SK-N-SH treated with all-trans-retinoic acid at 6 μM for 48 hours (cell line): Measurements from ENCODE around the gene ATP2A2.

ENCODE experiments used
- ATAC-seq: fragments of 200-7000 bp; cut with Tn5 transposase; 3 replicates; pipeline ENCODE4 v1.9.1; 2020; ENCODE audit warnings: mild to moderate bottlenecking, moderate library complexity
- ARNTL ChIP-seq: fragments of 450-650 bp; formaldehyde crosslinking; IDR thresholded peaks from 2 replicates; pipeline ENCODE4 v1.5.0; 2020; ENCODE audit warnings: low read depth, mild to moderate bottlenecking, moderate library complexity, borderline replicate concordance
- BACH2 ChIP-seq: fragments of 250-450 bp; sonication (Bioruptor Pico); IDR thresholded peaks from 2 replicates; pipeline ENCODE4 v1.9.0; 2021; ENCODE audit warnings: mild to moderate bottlenecking, borderline replicate concordance
- CREB5 ChIP-seq: fragments of 250-450 bp; sonication (Bioruptor Pico); IDR thresholded peaks from 2 replicates; pipeline ENCODE4 v1.5.1; 2020; ENCODE audit warnings: low read depth, mild to moderate bottlenecking, moderate library complexity
- CSDC2 ChIP-seq: fragments of 250-450 bp; sonication (Bioruptor Pico); IDR thresholded peaks from 2 replicates; pipeline ENCODE4 v1.5.0; 2020; ENCODE audit warnings: mild to moderate bottlenecking, moderate library complexity
- CSRNP3 ChIP-seq: fragments of 250-450 bp; sonication (Bioruptor Pico); IDR thresholded peaks from 2 replicates; pipeline ENCODE4 v1.5.1; 2021; ENCODE audit warnings: mild to moderate bottlenecking, moderate library complexity
- ESRRG ChIP-seq: fragments of 250-450 bp; sonication (Bioruptor Pico); IDR thresholded peaks from 2 replicates; pipeline ENCODE4 v1.6.1; 2021; ENCODE audit warnings: mild to moderate bottlenecking
- GLIS3 ChIP-seq: fragments of 250-450 bp; sonication (Bioruptor Pico); IDR thresholded peaks from 2 replicates; pipeline ENCODE4 v1.5.0; 2020; ENCODE audit warnings: mild to moderate bottlenecking, moderate library complexity
- ISL1 ChIP-seq: fragments of 250-450 bp; sonication (Bioruptor Pico); IDR thresholded peaks from 2 replicates; pipeline ENCODE4 v2.1.2; 2022; ENCODE audit warnings: mild to moderate bottlenecking, moderate library complexity
- OSR1 ChIP-seq: fragments of 250-450 bp; sonication (Bioruptor Pico); IDR thresholded peaks from 2 replicates; pipeline ENCODE4 v1.8.0; 2022; ENCODE audit warnings: moderate library complexity, mild to moderate bottlenecking, inconsistent platforms
- PATZ1 ChIP-seq: fragments of 250-450 bp; sonication (Bioruptor Pico); IDR thresholded peaks from 2 replicates; pipeline ENCODE4 v1.8.0; 2020; ENCODE audit warnings: mild to moderate bottlenecking, moderate library complexity, borderline replicate concordance
- PPARA ChIP-seq: fragments of 250-450 bp; sonication (Bioruptor Pico); IDR thresholded peaks from 2 replicates; pipeline ENCODE4 v1.5.0; 2020; ENCODE audit warnings: mild to moderate bottlenecking, borderline replicate concordance
- RARB ChIP-seq: fragments of 250-450 bp; sonication (Bioruptor Pico); IDR thresholded peaks from 2 replicates; pipeline ENCODE4 v1.8.0; 2021; ENCODE audit warnings: mild to moderate bottlenecking, moderate library complexity
- TCF4 ChIP-seq: fragments of 250-450 bp; sonication (Bioruptor Pico); IDR thresholded peaks from 2 replicates; pipeline ENCODE4 v1.8.0; 2021; ENCODE audit warnings: mild to moderate bottlenecking, moderate library complexity, borderline replicate concordance
- TOX ChIP-seq: fragments of 250-450 bp; sonication (Bioruptor Pico); IDR thresholded peaks from 2 replicates; pipeline ENCODE4 v1.8.0; 2021; ENCODE audit warnings: mild to moderate bottlenecking, moderate library complexity, borderline replicate concordance
- ZC3H10 ChIP-seq: fragments of 250-450 bp; sonication (Bioruptor Pico); IDR thresholded peaks from 2 replicates; pipeline ENCODE4 v1.5.1; 2021; ENCODE audit warnings: mild to moderate bottlenecking, moderate library complexity
- ZFP30 ChIP-seq: fragments of 450-650 bp; formaldehyde crosslinking; IDR thresholded peaks from 2 replicates; pipeline ENCODE4 v1.5.0; 2022; ENCODE audit warnings: mild to moderate bottlenecking, moderate library complexity
- ZNF565 ChIP-seq: fragments of 450-650 bp; formaldehyde crosslinking; conservative IDR thresholded peaks from 2 replicates; pipeline ENCODE4 v1.5.0; 2020; ENCODE audit warnings: low read depth, mild to moderate bottlenecking, moderate library complexity
- ZNF70 ChIP-seq: fragments of 450-650 bp; formaldehyde crosslinking; IDR thresholded peaks from 2 replicates; pipeline ENCODE4 v1.5.0; 2020; ENCODE audit warnings: mild to moderate bottlenecking, moderate library complexity
- ZNF8 ChIP-seq: fragments of 450-650 bp; formaldehyde crosslinking; IDR thresholded peaks from 2 replicates; pipeline ENCODE4 v1.5.0; 2020; ENCODE audit warnings: mild to moderate bottlenecking, moderate library complexity
- TF ChIP-seq, protein P1 (sequence below): fragments of 250-450 bp; sonication (Bioruptor Pico); IDR thresholded peaks from 2 replicates; pipeline ENCODE4 v1.8.0; 2021; ENCODE audit warnings: low read depth, mild to moderate bottlenecking, moderate library complexity, borderline replicate concordance
- TF ChIP-seq, protein P2 (sequence below): fragments of 250-450 bp; sonication (Bioruptor Pico); IDR thresholded peaks from 2 replicates; pipeline ENCODE4 v1.5.0; 2020; ENCODE audit warnings: mild to moderate bottlenecking, moderate library complexity

ATP2A2 gene

DNA sequence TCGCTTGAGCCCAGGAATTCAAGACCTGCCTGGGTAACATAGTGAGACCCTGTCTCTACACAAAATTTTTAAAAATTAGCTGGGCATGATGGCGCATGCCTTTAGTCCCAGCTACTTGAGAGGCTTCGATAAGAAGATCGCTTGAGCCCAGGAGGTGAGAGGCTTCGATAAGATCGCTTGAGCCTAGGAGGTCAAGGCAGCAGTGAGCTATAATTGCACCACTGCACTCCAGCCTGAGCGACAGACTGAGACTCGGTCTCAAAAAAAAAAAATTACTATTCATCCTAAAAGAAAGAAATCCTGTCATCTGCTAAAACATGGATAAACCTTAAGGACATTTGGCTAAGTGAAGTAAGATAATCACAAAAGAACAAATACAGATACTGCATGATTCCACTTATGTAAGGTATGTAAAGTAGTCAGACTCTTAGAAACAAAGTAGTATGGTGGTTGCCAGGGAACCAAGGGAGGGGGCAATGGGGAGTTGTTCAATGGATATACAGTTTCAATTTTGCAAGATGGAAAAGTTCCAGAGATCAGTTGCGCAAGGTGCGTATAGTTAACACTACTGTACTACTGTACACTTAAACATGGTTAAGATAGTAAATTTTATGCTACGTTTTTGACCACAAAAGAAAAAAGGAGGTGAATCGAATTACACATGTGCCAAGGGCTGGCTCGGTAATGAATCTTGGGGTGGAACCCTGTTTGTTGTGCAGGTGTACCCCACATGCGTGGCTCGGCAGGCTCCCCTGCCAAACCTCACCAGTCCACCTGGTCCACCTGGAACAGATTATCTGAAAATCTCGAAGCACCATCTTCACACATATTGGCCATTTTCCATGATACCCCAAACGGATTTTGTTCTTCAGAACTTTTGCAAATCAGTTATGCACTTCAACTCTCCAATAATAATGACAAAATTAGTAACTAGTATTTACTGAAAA lies 18.3 kb upstream of the ATP2A2 start:
- no peak for ATAC-seq

DNA sequence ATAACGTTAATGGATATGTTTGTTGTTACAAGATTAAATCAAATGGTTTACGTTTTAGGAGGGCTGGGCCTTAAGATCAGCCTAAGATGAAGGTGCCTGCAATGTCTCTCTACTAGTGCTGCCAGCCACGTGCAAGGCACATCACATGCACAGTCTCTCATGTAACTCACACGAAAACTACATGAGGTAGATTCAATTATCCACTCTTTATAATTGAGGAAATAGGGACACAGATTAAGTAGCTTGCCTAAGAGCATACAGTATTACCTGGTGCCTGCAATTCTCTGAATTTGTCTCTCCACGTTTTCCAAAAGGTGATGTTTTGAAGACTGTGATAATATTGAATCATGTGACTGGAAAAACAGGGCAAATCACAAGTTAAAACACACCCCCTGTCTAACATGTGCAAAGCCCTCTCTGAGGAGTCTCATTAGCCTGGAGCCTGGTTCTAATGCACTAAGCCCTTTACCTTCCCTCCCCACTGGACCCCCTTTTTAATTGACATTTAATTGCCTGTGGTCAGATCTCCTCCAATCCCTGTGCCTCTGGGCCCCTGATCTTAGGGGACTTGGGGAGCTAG lies 14.6 kb upstream of the ATP2A2 start:
- TF ChIP-seq CSRNP3 (no peak), ZFP30 (CRISPR knock-in tag) (no peak), PPARA (no peak), ZNF70 (CRISPR knock-in tag) (no peak), ISL1 (CRISPR knock-in tag) (no peak), GLIS3 (CRISPR knock-in tag) (no peak), TOX (CRISPR knock-in tag) (no peak), CREB5 (no peak), ZNF8 (CRISPR knock-in tag) (no peak), BACH2 (CRISPR knock-in tag) (no peak), CSDC2 (CRISPR knock-in tag) (no peak), ESRRG (no peak), PATZ1 (CRISPR knock-in tag) (no peak), TCF4 (CRISPR knock-in tag) (no peak), ZC3H10 (CRISPR knock-in tag) (no peak), ZNF565 (CRISPR knock-in tag) (no peak), ARNTL (no peak)
- TF ChIP-seq, protein P1, sequence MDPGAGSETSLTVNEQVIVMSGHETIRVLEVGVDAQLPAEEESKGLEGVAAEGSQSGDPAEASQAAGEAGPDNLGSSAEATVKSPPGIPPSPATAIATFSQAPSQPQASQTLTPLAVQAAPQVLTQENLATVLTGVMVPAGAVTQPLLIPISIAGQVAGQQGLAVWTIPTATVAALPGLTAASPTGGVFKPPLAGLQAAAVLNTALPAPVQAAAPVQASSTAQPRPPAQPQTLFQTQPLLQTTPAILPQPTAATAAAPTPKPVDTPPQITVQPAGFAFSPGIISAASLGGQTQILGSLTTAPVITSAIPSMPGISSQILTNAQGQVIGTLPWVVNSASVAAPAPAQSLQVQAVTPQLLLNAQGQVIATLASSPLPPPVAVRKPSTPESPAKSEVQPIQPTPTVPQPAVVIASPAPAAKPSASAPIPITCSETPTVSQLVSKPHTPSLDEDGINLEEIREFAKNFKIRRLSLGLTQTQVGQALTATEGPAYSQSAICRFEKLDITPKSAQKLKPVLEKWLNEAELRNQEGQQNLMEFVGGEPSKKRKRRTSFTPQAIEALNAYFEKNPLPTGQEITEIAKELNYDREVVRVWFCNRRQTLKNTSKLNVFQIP (CRISPR knock-in tag): no peak
- TF ChIP-seq, protein P2, sequence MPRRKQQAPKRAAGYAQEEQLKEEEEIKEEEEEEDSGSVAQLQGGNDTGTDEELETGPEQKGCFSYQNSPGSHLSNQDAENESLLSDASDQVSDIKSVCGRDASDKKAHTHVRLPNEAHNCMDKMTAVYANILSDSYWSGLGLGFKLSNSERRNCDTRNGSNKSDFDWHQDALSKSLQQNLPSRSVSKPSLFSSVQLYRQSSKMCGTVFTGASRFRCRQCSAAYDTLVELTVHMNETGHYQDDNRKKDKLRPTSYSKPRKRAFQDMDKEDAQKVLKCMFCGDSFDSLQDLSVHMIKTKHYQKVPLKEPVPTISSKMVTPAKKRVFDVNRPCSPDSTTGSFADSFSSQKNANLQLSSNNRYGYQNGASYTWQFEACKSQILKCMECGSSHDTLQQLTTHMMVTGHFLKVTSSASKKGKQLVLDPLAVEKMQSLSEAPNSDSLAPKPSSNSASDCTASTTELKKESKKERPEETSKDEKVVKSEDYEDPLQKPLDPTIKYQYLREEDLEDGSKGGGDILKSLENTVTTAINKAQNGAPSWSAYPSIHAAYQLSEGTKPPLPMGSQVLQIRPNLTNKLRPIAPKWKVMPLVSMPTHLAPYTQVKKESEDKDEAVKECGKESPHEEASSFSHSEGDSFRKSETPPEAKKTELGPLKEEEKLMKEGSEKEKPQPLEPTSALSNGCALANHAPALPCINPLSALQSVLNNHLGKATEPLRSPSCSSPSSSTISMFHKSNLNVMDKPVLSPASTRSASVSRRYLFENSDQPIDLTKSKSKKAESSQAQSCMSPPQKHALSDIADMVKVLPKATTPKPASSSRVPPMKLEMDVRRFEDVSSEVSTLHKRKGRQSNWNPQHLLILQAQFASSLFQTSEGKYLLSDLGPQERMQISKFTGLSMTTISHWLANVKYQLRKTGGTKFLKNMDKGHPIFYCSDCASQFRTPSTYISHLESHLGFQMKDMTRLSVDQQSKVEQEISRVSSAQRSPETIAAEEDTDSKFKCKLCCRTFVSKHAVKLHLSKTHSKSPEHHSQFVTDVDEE (CRISPR knock-in tag): no peak
- TF ChIP-seq, all 23 proteins: peak for 0
- no peak for ATAC-seq

More for the DNA sequence above, 18.3 kb upstream of the ATP2A2 start:
- TF ChIP-seq ZC3H10 (CRISPR knock-in tag): no peak
- TF ChIP-seq, protein P1 (CRISPR knock-in tag): no peak
- no peak for TF ChIP-seq ISL1 (CRISPR knock-in tag)
- no peak for TF ChIP-seq BACH2 (CRISPR knock-in tag)
- TF ChIP-seq PATZ1 (CRISPR knock-in tag): no peak
- TF ChIP-seq CSDC2 (CRISPR knock-in tag): no peak
- no peak for TF ChIP-seq OSR1 (CRISPR knock-in tag)
- TF ChIP-seq ESRRG: no peak
- no peak for TF ChIP-seq RARB (CRISPR knock-in tag)
- TF ChIP-seq, all 23 proteins: peak for 0
